HuH-7 (cell line): ENCODE measurements around the gene STIM2.

Source experiments
- DNase-seq: peaks from one replicate; pipeline ENCODE4 v3.0.0; 2011; ENCODE audit warnings: low spot score

STIM2 gene

GRCh38 chr4:26837993-26838842 is 22.4 kb upstream of the STIM2 start:
- DNase-seq, result no peak

- DNase-seq, result no peak
These were observed 21.6 kb upstream of the STIM2 start for GRCh38 chr4:26839016-26839415.

- no peak for DNase-seq
These were observed 21.1 kb upstream of the STIM2 start for GRCh38 chr4:26839534-26839951.

GRCh38 chr4:26840786-26841185 is 19.9 kb upstream of the STIM2 start:
- DNase-seq, result no peak

- DNase-seq, result no peak
These were observed 17.7 kb upstream of the STIM2 start for GRCh38 chr4:26842911-26843310.

- DNase-seq, result no peak
These were observed 10.1 kb upstream of the STIM2 start for GRCh38 chr4:26850528-26850927.

- DNase-seq, result no peak
These were observed 9.5 kb upstream of the STIM2 start for GRCh38 chr4:26851129-26851528.

- DNase-seq, result no peak
These were observed 5.9 kb upstream of the STIM2 start for GRCh38 chr4:26854701-26855100.

- DNase-seq, result no peak
These were observed 3.7 kb upstream of the STIM2 start for GRCh38 chr4:26856906-26857277.

GRCh38 chr4:26857278-26858034 is 3.2 kb upstream of the STIM2 start:
- peak; percentile 97 for DNase-seq

- DNase-seq, result no peak
These were observed 2.4 kb upstream of the STIM2 start for GRCh38 chr4:26858035-26858918.

GRCh38 chr4:26858947-26859401 is 1.7 kb upstream of the STIM2 start:
- no peak for DNase-seq

- DNase-seq, result no peak
These were observed 882 bp upstream of the STIM2 start for GRCh38 chr4:26859762-26860156.

GRCh38 chr4:26860922-26861433 is 337 bp downstream of the STIM2 start:
- peak; percentile 67 for DNase-seq

GRCh38 chr4:26861434-26862186 is 969 bp downstream of the STIM2 start:
- peak; percentile 72 for DNase-seq

- no peak for DNase-seq
These were observed 1.8 kb downstream of the STIM2 start for GRCh38 chr4:26862381-26862915.

GRCh38 chr4:26863512-26863911 is 2.9 kb downstream of the STIM2 start:
- no peak for DNase-seq

GRCh38 chr4:26864899-26865298 is 4.3 kb downstream of the STIM2 start:
- no peak for DNase-seq

GRCh38 chr4:26866203-26866602 is 5.6 kb downstream of the STIM2 start:
- DNase-seq, result no peak

- DNase-seq, result no peak
These were observed 6.1 kb downstream of the STIM2 start for GRCh38 chr4:26866781-26867180.
